ENCODE measurements around the gene PARD3B. TPM values are rescaled to one million over a fixed set of nuclear protein-coding genes. Genes with fewer than 3 reads are reported as not detected.
A peak's percentile ranks its signal among the peaks of the same experiment; 100 is the strongest.

Gene PARD3B
- total RNA-seq, 1 experiment from 2014 or later = 6.4 TPM

- Histone ChIP-seq H3K27me3 (ENCODE audit: insufficient read depth, low read length) (no peaks in the 10 kb centered on the region), H3K27ac (ENCODE audit: insufficient read length, low read depth, low read length) (no peak overlapping the region), H3T11ph (ENCODE audit: low read length) (no peak overlapping the region), H2BK120ac (ENCODE audit: low read depth, low read length, poor library complexity, severe bottlenecking) (no peak overlapping the region), H4K20me1 (ENCODE audit: control insufficient read depth, insufficient read depth, insufficient read length) (no peaks in the 10 kb centered on the region), H3K79me2 (ENCODE audit: insufficient read depth, low read length) (no peaks in the 10 kb centered on the region), H4K5ac (ENCODE audit: insufficient read length, low read depth, low read length) (no peak overlapping the region), H2AK5ac (ENCODE audit: insufficient read length, low read length) (no peak overlapping the region), H2AFZ (ENCODE audit: low read length) (no peak overlapping the region), H3K23me2 (ENCODE audit: insufficient read length, low read depth, low read length, poor library complexity, severe bottlenecking) (no peaks in the 10 kb centered on the region), H3K56ac (ENCODE audit: insufficient read length, low read depth, low read length) (no peak overlapping the region), H3K9me3 (ENCODE audit: control insufficient read depth, low read depth, low read length) (no peaks in the 10 kb centered on the region), H3K23ac (ENCODE audit: insufficient read length, low read depth, low read length) (no peak overlapping the region), H3K18ac (ENCODE audit: insufficient read length, low read depth, low read length) (no peak overlapping the region), H4K91ac (ENCODE audit: insufficient read length, low read depth, low read length) (no peak overlapping the region), H4K8ac (replicated peaks; ENCODE audit: insufficient read length, low read depth, low read length) (no peak overlapping the region), H2BK20ac (ENCODE audit: low read depth, low read length, poor library complexity, severe bottlenecking) (no peak overlapping the region), H2BK12ac (ENCODE audit: insufficient read length, low read depth, low read length) (no peak overlapping the region), H3K9ac (ENCODE audit: extremely low read depth, insufficient read length, low read length) (no peak overlapping the region), H3K79me1 (ENCODE audit: insufficient read depth, low read depth, low read length, poor library complexity, severe bottlenecking) (no peaks in the 10 kb centered on the region), H3K14ac (ENCODE audit: insufficient read depth, low read length) (no peak overlapping the region), H3K4ac (ENCODE audit: low read depth, low read length) (no peak overlapping the region), H2BK5ac (ENCODE audit: insufficient read length, low read length) (no peak overlapping the region), H2BK15ac (ENCODE audit: low read depth, low read length) (no peak overlapping the region), H3K4me2 (ENCODE audit: insufficient read depth, insufficient read length, low read length) (no peak overlapping the region), H3K4me1 (ENCODE audit: insufficient read depth, low read length) (no peaks in the 10 kb centered on the region)
- DNase-seq = no peak
- H3K4me1 Mint-ChIP-seq = peaks cover 0 to 2% of the 10 kb centered on the region in 2 experiments; a peak in 1 of 4 replicates
- TF ChIP-seq CTCF (conservative IDR thresholded peaks at IDR 0.05) = peak; percentile 53
- no peaks in the 10 kb centered on the region for H3K36me3 Mint-ChIP-seq (ENCODE audit: insufficient read depth in 1 of 3, low read depth in 3 of 3)
- no peak overlapping the region for H3K27ac Mint-ChIP-seq
- no CpG with 5 or more reads among the region's 1 CpG for WGBS (ENCODE audit: extremely low coverage, insufficient read length, low lambda C conversion rate)
- no peaks in the 10 kb centered on the region; a peak in 1 of 5 replicates for H3K9me3 Mint-ChIP-seq
- no peak overlapping the region for H3K4me3 Mint-ChIP-seq
- H3K27me3 Mint-ChIP-seq (ENCODE audit: low read depth) = no peaks in the 10 kb centered on the region
These were observed 326.1 kb downstream of the PARD3B start for GRCh38 chr2:204871231-204871953.

All from H9 (cell line).